HG03175 (cell line): ENCODE measurements around the gene SPATA18.
"Not testable (repeated sequence)": the region's sequence is repeated elsewhere in the genome, so short reads cannot be mapped to it uniquely, and the experiment has no call there.

Experiments
- ATAC-seq: cut with Tn5 transposase; IDR thresholded peaks from one replicate; pipeline ENCODE4 v1.9.1; 2021; ENCODE audit warnings: mild to moderate bottlenecking, moderate library complexity; ENCODE audit not compliant: unreplicated experiment

Gene SPATA18

DNA sequence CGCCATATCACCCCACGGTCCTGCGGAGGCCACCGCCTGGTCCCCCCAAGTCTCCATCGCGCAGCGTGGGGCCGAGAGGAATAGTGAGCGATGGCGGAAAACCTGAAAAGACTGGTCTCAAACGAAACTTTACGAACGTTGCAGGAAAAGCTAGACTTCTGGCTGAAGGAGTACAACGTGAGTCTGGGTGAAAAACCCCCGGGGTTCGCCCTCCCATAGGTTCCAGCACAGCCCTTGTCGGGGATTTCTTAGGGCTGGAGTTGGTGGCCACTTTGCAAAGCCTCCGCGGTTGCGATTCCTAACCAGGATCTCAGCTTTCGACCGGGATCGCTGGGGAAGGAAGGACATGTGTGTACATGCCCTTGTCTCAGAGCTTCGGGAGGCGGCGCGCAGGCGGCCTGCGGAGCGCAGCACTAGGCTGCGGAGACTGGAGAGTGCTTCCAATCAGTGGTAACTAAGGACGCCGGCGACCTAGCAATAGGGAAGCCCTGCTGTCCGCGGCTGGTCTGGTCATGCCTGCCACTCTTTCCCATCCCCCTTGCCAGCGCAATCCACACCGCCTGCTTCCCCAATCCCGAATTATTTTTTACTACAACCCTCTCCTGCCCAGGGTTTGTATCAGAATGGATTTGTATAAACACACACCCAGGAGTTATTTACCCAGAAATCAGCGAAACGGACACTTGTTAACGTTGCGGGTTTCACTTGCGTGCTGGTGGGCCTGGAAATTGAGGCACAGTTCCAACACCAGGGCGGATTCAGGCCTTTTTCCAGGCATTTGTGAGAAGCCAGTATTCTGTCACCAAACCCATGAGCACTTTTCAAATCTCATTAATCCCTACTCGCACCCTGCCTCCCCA lies 741 bp downstream of the SPATA18 start:
- ATAC-seq = peak; percentile 67

DNA sequence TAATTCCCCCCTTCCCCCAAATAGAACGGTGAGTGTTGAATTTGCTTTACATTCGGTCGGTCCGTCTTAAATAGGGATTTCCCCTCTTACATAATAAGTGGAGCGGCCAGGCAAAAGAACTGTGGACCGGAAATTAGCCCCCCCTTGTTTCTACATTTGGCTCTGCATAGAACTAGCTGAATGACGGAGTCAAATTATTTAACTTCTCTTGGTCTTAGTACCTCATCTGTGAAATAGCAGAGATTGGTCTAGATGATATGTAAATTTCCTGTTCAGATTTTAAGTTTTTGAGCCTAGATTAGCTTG lies 1.3 kb downstream of the SPATA18 start:
- peak; percentile 59 for ATAC-seq

DNA sequence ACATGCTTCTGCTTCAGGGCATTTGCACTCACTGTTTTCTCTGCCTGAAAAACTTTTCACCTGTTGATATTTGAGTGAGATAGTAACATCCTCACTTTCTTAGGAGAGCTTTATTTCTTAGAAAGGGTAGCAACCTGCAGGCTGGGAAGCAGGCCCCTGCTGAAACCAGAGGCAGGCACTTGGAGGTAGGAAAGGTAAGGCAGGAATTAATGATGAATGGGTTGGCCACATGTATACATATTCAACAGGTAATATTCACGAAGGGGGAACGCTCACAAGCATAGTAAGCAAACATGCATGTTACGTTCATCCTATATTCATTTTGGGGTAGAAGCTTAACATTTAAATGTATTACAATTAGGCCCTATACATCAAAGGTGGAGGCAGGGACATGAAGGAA lies 3.1 kb downstream of the SPATA18 start:
- ATAC-seq = no peak

DNA sequence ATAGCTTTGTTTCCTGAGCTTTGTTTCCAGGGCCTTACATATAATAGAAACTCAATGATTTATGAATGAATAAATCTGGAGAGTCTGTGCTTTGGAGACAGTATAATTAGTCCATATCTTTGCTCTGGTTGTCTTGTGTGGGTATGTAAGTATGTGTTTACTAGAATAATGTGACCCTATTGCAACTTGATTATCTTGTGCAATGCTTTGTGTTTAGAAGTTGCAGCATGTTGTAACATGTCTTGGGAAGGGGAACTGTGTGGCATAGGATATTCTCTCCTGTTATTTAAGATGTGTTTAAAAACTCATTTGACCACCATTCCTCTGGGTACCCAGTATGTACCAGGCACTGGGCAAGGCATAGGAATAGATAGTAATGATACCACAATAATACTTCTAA lies 6.1 kb downstream of the SPATA18 start:
- no peak for ATAC-seq

DNA sequence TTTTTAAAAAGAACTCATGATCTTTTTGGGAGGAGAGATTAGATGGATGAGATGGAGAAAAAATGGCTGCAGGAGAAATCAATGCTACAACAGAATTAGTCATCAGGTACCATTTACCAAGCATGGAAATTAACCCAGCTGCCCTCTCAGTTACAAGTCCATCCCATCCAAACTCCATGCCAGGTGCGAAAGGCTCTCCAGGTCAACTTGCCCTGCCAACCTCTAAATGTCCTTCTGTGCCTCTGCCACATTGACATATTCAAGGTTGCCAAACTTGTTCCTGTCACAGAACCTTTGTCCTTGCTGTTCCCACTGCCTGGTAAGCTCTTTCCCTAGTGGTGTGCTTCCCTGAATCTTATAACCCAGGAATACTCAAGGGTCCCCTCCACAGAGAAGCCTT lies 7.2 kb downstream of the SPATA18 start:
- no peak for ATAC-seq

DNA sequence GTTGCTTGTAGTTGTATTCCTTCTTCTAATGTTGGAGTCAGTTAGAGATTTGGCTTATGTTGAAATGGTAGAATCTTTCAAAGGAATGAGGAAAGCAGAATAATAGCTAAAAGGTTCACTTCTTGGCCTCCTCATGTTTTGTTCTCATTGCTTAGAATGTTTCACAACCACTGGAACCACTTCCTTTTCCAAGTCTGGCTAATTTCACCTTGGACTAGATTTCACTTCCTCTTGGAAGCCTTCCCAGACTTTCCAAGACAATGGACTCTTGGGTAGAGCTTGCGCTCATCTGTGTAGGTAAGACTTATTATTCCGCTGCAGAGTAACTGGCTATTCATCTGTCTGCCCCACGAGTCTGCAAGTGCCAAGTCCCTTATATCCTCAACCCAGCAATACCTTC lies 8.3 kb downstream of the SPATA18 start:
- ATAC-seq = no peak

DNA sequence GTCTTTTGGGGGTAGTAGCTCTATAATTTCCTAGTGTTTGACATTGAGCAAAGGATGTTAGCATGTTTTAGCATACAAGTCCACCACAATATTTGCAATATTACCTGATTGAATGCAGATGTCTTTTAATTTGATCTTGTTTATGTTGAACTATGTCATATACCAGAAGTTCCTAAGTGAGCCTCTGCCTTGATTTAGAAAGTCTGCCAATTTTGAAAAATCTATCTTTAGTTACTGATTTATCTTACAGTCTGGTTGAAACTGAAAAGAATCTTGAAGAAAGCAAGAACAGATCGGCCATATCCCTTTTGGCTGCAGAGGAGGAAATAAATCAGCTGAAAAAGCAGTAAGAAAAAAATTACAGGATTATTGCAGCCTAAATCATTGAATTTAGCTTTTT lies 18.5 kb downstream of the SPATA18 start:
- ATAC-seq = no peak

DNA sequence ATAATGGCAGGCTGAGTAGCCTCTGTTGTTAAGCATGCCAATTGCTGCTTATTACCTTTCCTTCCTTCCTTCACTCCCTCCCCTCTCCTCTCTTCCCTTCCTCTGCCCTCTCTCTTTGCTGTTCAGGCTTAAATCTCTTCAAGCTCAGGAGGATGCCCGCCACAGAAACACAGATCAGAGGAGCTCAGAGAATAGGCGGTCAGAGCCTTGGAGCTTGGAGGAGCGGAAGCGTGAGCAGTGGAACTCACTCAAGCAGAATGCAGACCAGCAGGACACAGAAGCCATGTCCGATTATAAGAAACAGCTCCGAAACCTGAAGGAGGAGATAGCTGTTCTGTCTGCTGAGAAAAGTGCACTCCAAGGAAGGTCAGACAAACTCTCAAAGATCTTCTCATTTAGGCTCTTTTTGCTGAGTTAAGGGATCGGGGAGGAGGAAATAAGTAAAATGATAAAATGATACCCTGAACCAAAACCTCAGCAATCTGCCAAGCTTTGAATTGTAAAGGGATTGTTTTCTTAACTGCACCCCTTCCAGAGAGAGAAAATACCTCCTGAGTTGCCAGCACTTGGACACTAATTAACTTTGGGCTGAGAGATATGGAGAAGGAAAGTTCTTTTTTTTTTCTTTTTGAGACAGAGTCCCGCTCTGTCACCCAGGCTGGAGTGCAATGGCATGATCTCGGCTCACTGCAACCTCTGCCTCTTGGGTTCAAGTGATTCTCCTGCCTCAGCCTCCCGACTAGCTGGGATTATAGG lies 20.9 kb downstream of the SPATA18 start:
- no peak for ATAC-seq

DNA sequence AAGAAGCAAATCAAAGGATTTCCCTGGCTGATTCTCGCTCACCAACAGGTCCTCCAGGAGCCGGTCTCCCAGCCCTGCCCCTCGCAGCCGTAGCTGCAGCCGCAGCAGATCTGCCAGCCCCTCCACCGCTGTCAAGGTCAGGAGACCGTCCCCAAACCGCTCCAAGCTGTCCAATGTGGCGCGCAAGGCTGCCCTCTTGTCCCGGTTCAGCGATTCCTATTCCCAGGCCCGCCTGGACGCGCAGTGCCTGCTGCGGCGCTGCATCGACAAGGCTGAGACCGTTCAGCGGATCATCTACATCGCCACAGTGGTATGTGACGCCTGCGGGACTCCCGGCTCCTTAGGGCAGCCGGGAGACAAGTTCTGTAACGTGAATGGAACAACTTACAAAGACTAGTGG lies 25.6 kb downstream of the SPATA18 start:
- ATAC-seq = no peak

DNA sequence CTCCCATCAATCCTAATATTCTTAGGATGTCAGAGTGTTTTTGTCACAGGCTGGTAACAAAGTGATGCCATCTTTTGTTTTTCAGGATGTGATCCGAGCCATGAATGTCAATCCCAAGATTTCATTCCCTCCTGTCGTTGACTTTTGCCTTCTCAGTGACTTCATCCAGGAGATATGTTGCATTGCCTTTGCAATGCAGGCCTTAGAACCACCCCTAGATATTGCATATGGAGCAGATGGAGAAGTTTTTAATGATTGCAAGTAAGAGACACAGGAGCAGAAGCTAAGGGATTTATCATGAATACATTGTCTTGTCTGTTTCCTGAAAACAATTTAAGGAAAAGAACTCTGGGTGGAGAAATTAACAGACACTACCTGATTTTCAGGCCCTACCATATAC lies 28.6 kb downstream of the SPATA18 start:
- ATAC-seq = no peak

DNA sequence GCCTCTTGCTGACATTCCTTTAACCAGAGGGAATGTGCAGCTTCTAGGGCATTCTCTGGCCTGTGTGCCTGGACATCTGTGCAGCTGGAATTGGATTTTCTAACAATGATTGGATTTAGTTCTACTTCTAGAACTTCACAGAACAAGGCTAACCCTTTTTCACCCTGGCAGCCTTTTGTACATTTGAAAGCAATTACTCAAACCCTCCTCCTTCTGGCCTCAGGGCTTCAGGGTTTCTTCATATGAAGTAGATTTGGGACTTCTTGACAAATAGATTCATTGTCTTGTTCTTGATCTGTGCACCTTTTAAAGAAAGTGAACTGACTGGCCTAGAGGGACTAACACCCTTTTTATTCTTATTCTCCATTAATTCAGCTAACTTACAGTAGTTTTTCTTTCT lies 30.1 kb downstream of the SPATA18 start:
- ATAC-seq = no peak

DNA sequence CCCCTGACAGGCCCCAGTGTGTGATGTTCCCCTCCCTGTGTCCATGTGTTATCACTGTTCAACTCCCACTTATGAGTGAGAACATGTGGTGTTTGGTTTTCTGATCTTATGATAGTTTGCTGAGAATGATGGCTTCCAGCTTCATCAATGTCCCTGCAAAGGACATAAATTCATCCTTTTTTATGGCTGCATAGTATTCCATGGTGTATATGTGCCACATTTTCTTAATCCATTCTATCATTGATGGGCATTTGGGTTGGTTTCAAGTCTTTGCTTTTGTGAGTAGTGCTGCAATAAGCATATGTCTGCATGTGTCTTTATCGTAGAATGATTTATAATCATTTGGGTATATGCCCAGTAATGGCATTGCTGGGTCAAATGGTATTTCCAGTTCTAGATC lies 35.3 kb downstream of the SPATA18 start:
- not testable (repeated sequence) for ATAC-seq

DNA sequence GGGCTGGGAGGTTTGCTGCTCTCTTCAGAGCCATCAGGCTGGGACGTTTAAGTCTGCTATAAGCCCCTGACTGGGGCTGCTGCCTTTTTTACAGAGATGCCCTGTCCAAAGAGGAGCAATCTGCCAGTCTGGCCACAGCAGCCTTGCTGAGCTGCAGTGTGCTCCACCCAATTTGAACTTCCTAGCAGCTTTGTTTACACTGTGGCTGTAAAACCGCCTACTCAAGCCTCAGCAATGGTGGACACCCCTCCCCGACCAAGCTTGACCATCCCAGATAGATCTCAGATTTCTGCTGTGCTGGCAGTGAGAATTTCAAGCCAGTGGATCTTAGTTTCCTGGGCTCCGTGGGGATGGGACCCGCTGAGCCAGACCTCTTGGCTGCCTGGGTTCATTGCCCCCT lies 40.7 kb downstream of the SPATA18 start:
- no peak for ATAC-seq

DNA sequence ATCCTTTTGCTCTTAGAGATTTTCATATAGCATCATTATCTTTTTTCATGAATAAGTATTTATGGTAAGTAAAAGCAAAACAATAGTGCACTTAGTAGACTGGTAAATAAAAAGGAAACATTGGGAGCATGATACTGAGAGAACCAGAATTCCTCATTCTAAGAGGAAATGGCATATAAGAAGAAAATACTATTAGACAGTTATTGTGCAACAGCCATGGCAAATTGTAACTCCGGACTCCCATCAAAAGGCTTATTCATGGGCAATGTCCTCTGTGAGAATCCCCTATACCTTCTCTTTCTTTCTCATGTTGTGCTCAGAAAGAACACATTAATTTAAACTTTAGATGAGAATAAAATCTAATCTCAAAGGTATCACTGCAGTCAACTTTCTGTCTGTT lies 42.4 kb downstream of the SPATA18 start:
- no peak for ATAC-seq

DNA sequence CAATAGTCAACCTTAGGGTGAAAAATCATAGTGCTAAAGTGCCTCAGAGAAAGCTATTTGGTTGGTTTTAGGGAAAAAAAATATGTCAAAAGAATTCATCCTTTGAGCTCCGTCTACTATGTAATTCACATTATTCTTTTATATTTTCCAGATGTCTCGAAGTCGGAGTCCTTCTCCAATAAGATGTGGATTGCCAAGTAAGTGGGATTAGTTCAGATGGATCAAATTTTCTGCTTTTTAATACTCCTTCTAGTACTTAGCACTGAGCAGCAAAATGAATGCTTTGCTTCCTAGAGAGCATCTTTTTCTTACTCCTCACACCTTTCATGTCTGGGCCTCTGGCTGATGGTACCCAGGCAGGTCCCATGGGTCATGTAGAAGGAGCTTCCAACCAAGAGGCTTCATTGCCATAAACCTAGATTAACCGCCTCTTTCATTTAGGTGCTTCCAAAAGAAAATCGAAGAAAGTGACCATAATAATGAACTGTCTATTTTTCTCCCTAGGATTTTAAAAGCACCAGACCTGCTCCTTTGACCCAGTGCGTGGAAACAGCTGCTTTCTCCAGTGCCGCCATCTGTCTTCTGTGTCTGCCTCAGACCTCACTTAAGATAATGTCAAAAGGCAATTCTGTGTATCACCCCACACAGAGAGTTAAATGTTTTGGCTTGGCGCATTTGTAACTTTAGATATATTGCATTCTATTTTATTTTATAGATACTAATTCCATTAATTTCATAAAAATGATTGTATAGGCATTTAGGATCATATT lies 43.5 kb downstream of the SPATA18 start:
- no peak for ATAC-seq

DNA sequence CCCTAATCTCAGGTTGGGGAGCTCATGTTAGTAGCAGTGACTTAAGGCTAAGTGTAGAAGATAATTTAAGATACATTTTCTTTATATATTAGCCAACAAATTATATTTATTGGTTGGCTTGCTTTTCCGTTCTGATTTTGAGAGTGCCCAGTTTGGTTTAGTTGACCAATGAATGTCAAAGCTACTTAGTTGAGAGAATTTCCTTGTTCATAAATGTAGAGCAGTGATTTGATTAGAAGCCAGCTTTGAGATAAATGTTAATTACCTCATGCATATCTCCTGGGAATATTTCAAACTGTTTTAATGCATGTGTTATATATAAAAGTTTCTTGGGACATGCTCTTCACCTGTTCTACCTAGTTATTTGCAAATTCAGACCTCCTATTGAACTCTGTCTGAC lies 44.3 kb downstream of the SPATA18 start:
- no peak for ATAC-seq

DNA sequence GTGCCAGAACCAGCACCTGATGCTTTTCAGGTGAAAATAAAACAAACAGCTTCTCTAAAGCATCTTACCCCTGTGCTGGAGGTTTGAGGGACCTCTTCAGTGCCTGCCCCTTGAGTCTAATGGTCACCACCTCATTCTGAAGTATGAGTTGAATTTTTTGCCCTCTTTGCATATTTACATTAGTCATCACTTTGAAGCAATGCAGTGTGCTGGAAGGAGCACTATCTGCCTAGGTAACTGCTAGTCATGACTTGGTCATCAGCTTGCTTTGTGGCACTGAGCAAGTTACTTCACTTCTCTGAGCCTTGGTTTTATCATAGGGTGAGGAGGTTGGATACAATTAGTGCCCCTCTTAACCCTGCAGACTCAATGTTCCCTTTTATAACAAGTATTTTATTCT lies 44.9 kb downstream of the SPATA18 start:
- ATAC-seq = no peak

DNA sequence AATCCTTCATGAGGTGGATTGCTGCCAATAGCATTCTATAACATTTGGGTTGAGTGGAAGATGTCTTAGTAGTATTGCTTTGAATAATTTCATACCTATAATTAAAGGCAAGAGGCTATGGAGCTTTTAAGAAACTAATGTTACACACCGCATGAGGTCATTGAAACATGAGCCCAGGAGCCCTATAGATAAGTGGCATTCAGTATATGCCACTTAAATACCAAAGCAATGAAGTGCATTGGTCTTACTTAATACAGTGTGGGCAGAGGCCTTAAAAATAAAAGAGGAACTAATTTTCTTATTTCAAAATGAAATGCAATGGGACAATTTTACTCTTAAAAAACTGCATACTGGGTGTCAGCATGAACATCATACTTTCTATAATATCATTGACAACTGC lies 47.5 kb downstream of the SPATA18 start:
- ATAC-seq = no peak

DNA sequence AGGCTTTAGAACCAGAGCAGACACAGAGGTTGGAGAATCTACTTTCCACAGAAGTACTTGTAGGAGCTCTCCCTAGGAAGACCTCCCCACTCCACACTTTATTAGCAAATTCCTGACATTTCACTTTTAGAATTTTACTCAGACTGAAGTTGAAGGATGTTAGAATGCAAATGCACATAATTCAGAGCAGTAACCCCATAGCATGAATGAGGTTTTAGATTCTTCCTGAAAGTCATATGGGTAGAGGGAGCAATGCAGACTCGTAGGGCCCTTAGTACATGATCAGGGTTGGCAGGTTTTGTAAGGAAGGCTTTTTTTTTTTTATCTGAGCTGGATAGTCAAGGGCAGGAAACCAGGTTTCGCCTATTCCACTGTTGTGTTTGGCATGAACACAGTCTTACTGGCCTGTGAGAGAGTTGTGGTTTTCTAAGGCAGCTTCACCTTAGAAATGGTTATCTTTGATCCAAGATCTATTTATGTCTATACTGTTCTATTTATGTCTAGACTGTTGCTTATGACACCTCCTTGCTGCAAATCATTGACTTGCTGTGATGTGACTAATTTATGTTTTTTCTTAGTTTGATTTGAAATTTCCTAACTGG lies 48.9 kb downstream of the SPATA18 start:
- peak; percentile 89 for ATAC-seq

DNA sequence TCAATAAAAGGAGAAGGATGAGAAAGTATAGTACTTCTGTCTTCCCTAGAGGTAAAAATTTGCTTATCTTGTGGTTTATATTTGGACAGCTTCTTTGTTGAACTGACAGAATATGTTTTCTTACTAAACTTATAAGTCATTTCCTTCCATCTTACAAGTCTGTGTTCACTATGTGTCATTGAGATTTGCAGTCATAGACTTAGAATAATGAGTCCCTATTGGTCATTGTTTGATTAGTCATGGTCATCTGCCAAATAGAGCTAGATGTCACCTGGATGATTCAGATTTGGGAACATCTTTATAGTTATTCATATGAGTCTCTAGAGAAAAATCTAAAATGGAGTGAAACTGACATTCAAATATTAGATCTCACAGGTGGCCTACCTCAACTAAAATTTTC lies 51.5 kb downstream of the SPATA18 start:
- ATAC-seq = no peak

DNA sequence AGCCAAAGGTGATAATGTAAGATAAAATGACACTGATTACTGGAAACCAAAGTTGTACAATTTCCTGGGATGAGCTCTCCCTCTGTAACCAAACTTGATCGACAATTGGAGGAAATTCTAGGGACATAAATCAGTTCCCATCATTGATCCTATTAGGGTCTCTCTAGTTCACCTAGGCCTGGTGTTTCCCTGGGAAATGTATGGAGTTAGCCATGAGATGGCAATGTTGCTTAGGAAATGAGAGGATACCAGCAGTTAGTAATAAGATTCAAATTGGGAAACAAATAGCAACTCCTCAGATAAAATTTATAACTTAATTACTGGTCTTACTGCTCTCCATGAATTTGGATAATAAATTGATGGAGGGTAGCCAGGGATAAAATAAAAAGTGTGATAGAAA lies 52.2 kb downstream of the SPATA18 start:
- ATAC-seq = no peak
